Thoracic aorta (tissue), 2 donors: ENCODE results near the gene MSI2. TPM values are rescaled to one million over a fixed set of nuclear protein-coding genes. Genes with fewer than 3 reads are reported as not detected.

Source experiments
- ATAC-seq: fragments of 150-250 bp; one replicate; pipeline ENCODE4 v1.8.0; 2017; ENCODE audit warnings: low read depth; ENCODE audit not compliant: insufficient number of reproducible peaks, low FRiP score
- DNase-seq: peaks from one replicate; pipeline ENCODE4 v3.0.0-alpha.2; 2020; ENCODE audit warnings: low spot score
- H3K27ac ChIP-seq, 2 donors: fragments of 200-600 bp; sonication (generic); 1 replicate in 1 of 2; 2 replicates in 1 of 2; pipeline ENCODE4 v1.5.1; 2016; ENCODE audit warnings: mild to moderate bottlenecking in 2 of 2, moderate library complexity in 2 of 2
- H3K27me3 ChIP-seq: fragments of 200-600 bp; sonication (generic); replicated peaks from 2 replicates; pipeline ENCODE4 v1.6.0; 2016; ENCODE audit warnings: mild to moderate bottlenecking; ENCODE audit not compliant: insufficient read depth
- H3K36me3 ChIP-seq: fragments of 200-600 bp; sonication (generic); one replicate; pipeline ENCODE4 v1.5.1; 2016
- H3K4me1 ChIP-seq, 2 donors: fragments of 200-600 bp; sonication (generic); 1 replicate in 1 of 2; 2 replicates in 1 of 2; pipeline versions ENCODE4 v1.5.1 to v1.6.0; 2016; ENCODE audit warnings: low read depth in 2 of 2, mild to moderate bottlenecking in 1 of 2; ENCODE audit not compliant: control insufficient read depth in 1 of 2
- H3K4me3 ChIP-seq: fragments of 200-600 bp; sonication (generic); 2 replicates; pipeline ENCODE4 v1.5.1; 2016; ENCODE audit warnings: mild to moderate bottlenecking
- H3K9me3 ChIP-seq: fragments of 200-600 bp; sonication (generic); 2 replicates; pipeline ENCODE4 v1.5.1; 2016
- total RNA-seq, 2 donors: library from RNA; depleted of rRNA; stranded (reverse); fragments of >200 nt; gene quantifications; one replicate each; pipeline versions ENCODE4 v1.1.0 to v1.2.3, GENCODE V29; 2016
- TF ChIP-seq, protein P1 (sequence below): fragments of 200-600 bp; sonication (generic); IDR thresholded peaks from one replicate; pipeline ENCODE4 v1.5.1; 2019; ENCODE audit warnings: antibody characterized with exemption

The MSI2 gene
- total RNA-seq, 2 donors from 2014 or later, result 32.1 to 46.2 TPM

DNA sequence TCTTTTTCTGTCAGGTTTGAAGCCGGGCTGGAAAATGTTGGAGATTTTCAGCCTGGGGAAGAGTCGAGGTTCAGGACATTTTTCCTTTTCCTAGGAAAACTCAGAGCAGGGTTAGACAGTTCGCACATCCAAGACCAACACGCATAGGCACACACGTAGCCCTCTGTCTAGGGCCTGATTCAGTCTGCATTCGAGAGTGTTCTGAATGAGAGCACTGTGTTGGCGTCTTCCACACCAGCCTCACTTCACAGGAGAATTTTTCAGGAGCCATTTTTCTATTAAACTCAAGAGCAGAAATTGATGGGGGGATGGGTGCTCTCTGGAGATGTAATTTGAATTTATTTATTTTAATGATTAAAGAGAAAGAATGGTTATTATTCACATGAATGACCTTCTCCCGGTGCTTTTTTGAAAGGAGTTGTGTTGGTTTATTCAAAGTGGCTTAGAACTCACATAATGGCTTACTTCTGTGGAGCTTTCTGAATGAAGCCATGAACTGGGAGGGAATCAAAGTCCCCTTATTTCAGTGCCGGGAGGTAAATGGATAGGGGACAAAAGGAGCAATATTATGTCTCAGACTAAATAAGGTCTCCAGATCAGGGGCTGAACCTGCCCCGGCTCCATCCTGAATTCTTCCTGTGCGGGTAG is 294.5 kb downstream of the MSI2 start:
- Histone ChIP-seq H3K27ac (no peak overlapping the region), H3K4me1 (peaks cover 0 to 35% of the 10 kb centered on the region in 2 donors), H3K27me3 (no peaks in the 10 kb centered on the region), H3K9me3 (no peaks in the 10 kb centered on the region), H3K4me3 (no peak overlapping the region), H3K36me3 (no peaks in the 10 kb centered on the region)
- DNase-seq (no peak), ATAC-seq (no peak)
- TF ChIP-seq, protein P1, sequence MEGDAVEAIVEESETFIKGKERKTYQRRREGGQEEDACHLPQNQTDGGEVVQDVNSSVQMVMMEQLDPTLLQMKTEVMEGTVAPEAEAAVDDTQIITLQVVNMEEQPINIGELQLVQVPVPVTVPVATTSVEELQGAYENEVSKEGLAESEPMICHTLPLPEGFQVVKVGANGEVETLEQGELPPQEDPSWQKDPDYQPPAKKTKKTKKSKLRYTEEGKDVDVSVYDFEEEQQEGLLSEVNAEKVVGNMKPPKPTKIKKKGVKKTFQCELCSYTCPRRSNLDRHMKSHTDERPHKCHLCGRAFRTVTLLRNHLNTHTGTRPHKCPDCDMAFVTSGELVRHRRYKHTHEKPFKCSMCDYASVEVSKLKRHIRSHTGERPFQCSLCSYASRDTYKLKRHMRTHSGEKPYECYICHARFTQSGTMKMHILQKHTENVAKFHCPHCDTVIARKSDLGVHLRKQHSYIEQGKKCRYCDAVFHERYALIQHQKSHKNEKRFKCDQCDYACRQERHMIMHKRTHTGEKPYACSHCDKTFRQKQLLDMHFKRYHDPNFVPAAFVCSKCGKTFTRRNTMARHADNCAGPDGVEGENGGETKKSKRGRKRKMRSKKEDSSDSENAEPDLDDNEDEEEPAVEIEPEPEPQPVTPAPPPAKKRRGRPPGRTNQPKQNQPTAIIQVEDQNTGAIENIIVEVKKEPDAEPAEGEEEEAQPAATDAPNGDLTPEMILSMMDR, result no peak

DNA sequence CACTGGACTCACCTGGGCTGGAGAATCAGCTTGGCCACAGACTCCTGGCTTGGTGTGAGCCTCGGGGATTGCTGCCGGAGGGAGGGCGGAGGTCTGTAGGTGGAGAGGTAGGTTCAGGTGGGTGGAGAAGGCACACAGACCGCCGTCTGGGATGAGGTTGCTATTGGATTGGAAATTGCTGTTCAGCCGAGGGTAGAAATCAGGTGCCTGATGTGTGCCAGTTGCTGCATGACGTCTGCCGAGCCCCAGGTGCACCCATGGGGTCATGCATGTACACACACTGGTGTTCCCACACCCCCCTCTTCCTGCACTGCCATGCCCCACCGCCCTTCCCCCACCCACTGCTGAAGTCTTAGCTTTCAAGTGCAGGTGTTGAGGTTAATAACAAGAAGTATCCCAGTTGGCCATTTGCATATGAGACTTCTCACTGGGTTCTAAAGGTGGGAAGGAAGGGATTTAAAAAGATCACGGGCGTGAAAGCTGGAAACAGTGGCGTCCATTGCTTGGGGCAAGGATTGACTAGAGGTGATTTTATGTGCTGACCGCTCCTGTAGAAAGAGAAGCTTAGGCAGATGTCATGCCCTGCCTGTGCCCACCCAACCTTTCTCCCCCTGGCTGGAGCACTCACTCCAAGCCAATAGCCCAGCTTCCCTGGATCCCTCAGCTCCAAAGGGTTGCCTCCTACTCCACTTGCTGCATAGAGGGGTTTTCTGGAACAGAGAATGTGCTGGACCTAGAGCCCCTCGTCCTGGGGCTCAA is 295.2 kb downstream of the MSI2 start:
- Histone ChIP-seq H3K27ac (no peak overlapping the region), H3K9me3 (no peaks in the 10 kb centered on the region), H3K36me3 (no peaks in the 10 kb centered on the region), H3K27me3 (no peaks in the 10 kb centered on the region), H3K4me1 (peaks cover 0 to 35% of the 10 kb centered on the region in 2 donors), H3K4me3 (no peak overlapping the region)
- TF ChIP-seq, protein P1, result no peak
- ATAC-seq, result no peak
- no peak for DNase-seq

DNA sequence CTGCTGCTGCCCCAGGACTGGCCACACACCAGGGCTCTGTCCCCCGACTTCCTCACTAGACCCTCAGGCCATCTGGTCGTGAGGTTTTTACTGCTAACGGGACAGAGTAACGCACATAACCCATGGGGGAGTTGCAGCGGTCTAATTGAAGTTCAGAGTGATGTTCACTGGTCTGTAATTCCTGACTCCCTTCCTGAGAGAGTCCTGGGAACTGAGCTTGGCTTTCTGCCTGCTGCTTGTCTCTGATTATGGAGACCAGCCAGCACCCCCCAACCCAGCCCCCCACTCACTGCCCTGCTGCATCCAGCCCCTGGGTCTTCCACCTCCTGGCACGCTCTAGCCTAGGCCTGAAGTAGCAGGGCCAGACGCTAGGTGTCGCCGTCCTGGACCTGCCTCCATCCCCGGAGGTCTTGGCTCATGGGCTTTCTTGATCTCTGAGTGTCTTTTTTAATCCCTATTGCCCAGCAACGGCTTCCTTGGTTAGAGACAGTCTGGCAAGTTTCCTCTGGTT is 295.8 kb downstream of the MSI2 start:
- Histone ChIP-seq H3K9me3 (no peaks in the 10 kb centered on the region), H3K4me3 (no peak overlapping the region), H3K4me1 (peaks cover 0 to 38% of the 10 kb centered on the region in 2 donors), H3K27ac (no peak overlapping the region), H3K36me3 (no peaks in the 10 kb centered on the region), H3K27me3 (no peaks in the 10 kb centered on the region)
- DNase-seq (no peak), ATAC-seq (no peak)
- TF ChIP-seq, protein P1, result peak; percentile 59

DNA sequence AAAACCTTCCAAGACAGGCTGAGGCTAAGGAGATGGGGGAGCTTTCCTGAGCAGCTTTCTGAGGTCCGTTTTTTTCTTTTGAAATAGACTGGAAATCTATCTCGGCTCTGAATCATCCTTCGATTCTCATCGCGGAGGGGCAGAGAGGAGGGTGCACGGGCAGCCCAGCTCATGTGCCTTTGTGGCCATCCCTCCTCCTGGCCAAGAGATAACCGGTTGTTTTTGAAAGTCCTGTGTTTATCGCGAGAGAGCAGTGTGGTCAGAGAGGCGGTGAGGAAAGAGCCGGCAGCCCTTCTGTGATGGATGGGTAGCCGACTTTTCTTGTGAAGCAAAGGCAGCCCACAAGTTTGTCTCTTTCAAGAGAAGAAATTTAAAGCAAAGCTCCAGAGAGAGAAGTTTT is 297.2 kb downstream of the MSI2 start:
- Histone ChIP-seq H3K27me3 (no peaks in the 10 kb centered on the region), H3K4me3 (no peak overlapping the region), H3K36me3 (no peaks in the 10 kb centered on the region), H3K4me1 (peaks cover 3 to 47% of the 10 kb centered on the region in 2 donors), H3K27ac (no peak overlapping the region), H3K9me3 (no peaks in the 10 kb centered on the region)
- ATAC-seq (no peak), DNase-seq (no peak)
- TF ChIP-seq, protein P1, result no peak
